OCI-LY3 (cell line): ENCODE measurements around the gene ATP8A2.

Experiments used
- CTCF ChIP-seq: fragments of 200-600, 300-600 bp; sonication (generic); IDR thresholded peaks from 2 replicates; pipeline ENCODE4 v1.5.1; 2014; ENCODE audit warnings: antibody characterized with exemption, low read length, low read depth
- EZH2phosphoT487 ChIP-seq: fragments of 200-600 bp; shearing (Covaris generic); IDR thresholded peaks from 2 replicates; pipeline ENCODE4 v1.6.1; 2018; ENCODE audit warnings: antibody characterized with exemption, mixed run types, low read depth

GRCh38 chr13:25423831-25424230, 52.1 kb downstream of the ATP8A2 start:
- no peak for TF ChIP-seq CTCF
- no peak for TF ChIP-seq EZH2phosphoT487
